Activated CD4-positive, alpha-beta T cell treated with anti-CD3 and anti-CD28 coated beads, Interleukin-2, amount 50 U/mL, for 16 hours (primary cell): ENCODE results near the gene GIMAP8.

ENCODE experiments used
- DNase-seq: peaks from one replicate; pipeline ENCODE4 v3.0.0-alpha.2; 2020

Gene GIMAP8

DNA sequence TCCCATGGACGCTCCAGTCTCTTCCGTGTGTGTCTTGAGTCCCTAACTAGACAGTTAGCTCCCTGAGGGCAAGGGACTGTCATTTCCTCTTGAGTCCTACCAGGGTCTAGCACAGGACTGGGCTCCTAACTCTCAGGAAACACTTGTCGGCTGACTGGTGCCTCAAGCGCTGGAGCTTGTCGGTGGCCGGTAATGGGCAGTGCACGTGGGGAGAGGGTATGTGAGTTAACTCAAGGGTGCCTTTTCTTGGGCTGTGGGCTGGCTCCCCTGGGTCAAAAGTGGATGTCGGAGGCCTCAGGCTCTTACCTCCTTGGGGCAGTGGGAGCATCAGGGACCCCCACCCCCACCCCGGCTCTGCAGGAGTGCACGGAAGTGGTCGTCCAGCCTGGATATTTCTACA, 38.4 kb upstream of the GIMAP8 start:
- no peak for DNase-seq

DNA sequence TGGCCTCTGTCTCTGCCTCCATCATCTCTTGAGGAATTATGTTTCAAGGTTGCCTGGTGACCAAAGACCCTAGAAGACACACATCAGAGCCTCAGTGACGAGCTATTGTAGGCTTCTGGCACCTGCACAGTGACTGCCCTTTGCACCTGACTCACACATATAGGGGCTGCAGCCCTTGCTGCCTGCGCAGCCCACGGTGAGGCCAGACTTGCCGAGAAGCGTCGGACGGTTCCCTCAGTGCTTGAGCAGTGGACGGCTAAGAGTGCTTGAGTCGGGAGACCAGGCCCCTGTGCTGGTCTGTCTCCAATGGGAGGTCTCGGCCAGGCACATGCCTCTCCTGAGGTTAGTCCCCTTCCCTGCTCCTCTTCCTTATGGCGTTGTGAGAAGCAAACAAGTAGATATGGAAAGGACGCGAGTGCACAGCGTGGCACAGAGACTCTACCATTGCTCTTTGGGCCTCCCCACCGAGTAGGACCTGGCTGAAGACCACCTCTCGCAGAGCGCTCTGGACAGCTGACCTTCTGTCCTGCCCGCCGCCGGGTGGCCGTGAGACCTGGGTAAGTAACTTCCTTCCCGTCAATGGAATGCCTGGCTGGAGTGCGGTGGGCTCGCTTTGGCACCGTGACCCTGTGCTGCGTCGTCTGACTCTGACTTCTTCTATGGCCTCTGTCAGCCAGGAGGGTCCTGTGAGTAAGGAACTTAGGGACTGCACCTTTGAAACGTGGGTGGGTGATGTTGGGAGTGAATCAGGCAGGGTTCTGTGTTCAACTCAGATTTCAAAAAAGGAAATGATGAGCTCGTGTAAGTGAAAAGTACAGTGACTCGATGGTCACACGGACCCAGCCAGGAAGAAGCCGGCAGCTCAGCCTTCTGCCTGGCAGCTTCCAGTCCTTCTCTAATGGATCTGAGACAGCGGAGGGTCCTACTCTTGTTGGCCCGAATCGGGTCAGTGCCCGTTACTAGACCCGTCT, 37.6 kb upstream of the GIMAP8 start:
- DNase-seq = no peak

DNA sequence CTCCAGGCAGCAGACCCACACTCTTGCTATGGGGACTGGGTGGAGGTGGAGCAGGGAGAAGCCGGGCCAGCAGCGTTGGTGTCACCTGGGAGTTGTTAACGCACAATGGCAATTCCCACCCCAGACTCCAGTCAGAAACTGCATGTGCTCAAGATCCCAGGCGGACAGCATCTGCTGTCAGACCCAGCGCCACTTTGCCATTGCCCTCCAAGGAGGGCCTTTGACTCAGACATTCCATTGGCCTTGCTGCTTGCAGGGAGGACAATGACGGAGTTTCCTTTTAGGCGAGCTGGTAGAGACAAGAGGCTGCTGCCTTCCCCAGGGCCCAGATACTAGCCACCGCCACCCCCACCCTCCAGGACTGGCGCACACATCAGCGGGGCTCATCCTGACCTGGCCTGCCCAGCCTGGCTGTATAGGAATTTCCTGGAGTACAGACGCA, 36.8 kb upstream of the GIMAP8 start:
- no peak for DNase-seq

DNA sequence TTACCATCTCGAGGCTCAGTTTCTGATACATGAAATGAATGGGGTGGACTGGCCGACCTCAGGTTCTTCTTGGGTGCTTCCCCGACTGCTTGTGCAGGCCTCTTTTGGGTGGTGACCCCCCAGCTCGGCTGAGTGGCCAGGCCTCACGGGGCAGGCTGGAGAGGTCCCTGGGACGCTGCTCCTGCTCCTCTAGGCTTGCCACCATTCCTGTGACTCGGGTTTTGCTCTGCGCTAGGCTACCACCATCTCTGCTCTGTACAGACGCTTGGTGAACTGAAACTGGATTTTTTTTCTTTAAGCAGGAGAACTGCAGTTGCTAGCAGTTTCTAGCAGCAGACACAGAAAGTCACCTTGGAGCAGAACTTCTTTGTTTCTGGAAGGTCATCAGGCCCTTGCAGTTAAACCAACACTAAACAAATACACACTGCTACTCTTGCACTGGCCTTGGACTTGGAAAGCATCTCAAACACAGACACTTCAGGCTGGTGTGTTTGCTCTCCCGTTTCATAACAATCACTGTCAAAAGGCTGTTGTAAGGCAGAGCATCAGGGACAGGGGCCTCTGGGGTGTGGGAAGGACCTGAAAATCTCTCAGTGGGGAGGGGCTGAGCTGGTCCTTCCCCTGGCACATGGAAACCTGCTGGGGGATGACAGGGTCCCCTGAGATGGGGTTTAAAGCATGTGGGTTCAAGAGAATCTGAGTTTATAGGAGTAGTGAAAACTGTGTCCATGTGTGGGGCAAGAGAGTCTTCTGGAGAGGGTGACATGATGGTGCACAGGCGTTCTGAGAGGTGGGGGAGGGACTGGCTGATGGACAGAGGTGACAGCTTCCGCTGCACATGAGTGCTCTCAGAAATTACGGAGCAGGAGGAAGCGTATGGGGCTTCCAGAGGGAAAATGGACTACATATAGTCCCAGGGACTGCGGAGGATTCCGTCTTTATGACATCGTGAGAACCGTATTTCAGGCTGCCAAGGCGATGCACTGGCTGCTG, 35.0 kb upstream of the GIMAP8 start:
- no peak for DNase-seq

DNA sequence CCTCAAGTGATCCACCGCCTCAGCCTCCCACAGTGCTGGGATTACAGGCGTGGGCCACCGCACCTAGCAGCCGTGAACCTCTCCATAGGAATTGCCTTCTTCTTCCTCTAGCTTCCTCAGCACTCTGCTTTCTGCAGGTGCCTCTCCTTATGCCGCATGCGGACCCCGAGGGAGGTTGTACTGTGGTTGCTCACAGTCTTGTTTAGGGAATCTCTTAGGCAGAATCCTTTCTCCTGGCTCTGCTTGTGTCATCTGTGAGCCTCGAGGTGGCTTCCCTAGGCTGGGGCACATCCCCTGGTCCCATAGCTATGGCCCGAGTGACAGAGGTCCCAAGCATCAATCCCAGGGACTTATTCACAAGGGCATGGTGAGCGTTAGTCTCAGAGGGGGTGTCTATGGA, 33.2 kb upstream of the GIMAP8 start:
- DNase-seq = no peak

DNA sequence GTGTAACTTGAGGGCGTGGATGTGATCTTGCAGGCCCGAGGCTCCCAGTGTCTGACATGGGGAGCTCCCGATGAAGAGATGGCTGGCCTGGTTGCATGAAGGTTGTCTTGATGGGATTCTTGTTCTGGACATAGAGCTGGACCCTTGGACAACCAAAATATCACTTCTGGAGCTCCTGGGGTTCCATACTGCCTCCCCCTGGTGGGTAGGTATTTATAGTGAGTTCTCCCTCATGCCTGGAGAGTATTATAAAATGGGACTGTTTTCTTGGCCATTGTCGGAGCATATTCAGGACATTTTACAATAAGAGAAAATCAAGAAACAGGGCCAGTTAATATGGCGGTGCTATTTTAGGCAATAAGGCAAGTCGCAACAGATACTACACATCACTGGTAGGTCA, 32.6 kb upstream of the GIMAP8 start:
- no peak for DNase-seq

DNA sequence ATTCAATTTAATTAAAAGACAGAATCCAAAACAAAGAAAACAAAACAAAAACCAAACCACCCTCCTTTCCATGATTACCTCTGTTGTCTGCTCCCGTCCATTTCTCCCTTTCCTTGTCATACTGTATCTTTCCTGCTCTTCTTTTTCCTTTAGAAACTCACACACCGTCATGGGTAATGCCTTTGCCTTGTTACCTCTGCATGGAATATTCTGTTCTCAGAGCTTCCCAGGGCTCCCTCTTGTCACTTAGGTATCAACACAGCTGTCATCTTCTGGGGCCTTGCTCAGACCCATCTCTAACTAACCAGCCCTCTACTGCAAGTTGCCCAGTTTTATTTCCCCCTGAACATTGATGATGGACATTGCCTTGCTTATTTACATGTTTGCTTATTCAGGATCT, 30.2 kb upstream of the GIMAP8 start:
- DNase-seq = no peak

DNA sequence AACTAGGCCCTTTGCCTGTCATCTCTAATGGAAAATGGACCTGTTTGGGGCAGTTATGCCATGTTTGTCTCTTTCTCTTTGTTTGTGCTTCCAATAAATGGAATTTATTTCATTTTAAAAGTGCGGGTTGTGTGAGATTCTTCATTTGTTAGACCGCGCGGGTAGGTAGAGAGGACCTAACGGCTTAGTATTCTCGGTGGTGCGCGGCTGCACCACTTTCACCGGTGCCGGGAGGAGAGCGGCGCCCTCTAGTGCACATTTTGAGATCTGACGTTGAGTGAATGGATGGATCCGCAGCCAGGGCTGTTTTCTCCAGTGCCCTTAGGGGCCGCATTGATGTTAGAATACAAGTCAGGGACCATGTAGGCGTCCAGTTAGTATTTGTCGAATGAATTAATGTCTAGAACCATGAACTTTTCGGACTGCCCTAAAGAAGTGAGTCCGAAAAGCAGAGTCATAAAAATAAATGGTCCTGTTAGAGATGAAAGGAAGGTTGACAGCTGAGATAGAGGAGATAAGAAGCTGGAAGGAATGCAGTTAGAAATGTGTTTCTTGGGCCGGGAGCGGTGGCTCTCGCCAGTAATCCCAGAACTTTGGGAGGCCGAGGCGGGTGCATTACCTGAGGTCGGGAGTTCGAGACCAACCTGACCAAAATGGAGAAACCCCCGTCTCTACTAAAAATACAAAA, 29.3 kb upstream of the GIMAP8 start:
- peak; percentile 87 for DNase-seq

DNA sequence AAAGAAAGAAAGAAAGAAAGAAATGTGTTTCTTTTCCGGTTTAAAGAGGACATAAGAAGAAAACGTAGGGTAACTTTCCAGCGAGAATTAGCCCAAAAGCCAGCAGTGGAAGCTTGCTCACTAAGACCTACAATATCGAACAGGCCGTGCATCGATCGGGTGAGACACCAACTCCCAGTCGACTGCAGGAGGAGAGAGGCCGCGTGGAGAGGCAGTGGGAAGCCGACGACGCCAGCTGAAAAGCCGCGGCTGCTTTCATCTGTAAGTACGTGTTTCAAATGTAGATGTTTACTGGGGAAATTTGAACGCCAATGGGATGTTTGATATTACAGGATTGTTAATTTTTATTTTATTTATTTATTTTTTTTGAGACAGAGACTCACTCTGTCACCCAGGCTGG, 28.6 kb upstream of the GIMAP8 start:
- DNase-seq = no peak

DNA sequence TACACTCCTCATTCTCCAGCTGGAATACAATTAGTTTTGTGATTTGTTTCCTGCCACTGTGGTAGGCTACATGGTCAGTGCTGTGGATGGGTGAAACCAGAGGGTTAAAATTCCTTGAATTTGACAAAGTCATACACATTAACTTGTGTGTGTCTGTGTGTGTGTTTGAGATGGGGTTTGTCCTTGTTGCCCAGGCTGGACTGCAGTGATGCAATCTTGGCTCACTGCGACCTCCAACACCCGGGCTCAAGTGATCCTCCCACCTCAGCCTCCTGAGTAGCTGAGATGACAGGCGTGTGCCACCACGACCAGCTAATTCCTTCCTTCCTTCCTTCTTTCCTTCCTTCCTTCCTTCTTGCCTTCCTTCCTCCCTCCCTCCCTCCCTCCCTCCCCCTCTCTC, 24.8 kb upstream of the GIMAP8 start:
- no peak for DNase-seq

DNA sequence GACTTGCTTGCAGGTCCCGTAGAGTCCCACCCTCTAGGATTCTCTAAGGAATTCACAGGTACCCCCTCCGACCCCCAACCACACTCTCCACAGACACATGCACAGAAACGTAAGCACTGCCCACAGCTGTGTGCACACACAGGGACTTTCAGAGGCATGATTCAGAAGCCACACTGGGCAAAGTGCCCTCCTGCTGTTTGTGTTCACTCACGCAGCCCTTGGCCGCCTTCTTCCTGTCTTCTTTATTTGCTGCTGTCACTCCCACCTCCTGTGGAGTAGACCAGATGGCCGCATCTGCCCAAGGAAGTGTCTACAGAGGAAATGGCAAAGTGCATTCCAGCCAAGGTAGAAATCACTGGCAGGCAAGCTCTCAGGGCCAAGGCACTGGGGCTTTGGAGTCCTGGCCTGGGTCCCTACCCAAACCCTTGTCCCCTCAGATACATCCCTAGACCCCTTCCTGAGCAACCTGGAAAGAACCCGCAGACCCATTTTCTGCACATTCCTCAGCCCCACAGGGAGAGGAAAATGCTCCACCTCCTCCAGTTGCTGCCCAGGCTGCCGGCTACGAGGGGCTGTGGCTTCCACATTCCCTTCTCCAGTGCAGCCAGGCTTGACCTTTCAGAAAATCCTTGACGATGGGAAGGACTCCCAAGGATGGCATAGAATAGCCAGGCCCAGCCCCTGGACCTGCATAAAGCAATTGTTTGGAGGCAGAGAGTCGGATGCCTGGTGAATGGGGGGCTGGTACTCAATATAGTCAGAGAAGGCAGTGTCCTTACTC, 21.6 kb upstream of the GIMAP8 start:
- DNase-seq = peak; percentile 25

DNA sequence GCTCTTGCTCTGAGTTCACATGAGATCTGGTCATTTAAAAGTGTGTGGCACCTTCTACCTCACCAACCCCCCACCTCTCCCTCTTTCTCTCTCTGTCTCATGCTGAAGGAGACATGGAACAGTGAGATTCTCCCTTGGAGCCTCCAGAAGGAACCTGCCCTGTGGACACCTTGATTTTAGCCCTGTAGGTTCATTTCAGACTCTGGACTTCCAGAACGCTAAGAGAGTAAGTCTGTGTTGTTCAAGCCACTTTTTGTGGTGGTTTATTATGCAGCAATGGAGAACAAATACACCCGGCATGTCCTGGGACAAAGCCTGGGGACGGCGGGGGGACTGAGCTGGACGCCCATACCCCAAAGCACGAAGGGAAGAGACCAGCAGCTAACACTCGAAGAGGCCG, 20.7 kb upstream of the GIMAP8 start:
- DNase-seq = no peak

DNA sequence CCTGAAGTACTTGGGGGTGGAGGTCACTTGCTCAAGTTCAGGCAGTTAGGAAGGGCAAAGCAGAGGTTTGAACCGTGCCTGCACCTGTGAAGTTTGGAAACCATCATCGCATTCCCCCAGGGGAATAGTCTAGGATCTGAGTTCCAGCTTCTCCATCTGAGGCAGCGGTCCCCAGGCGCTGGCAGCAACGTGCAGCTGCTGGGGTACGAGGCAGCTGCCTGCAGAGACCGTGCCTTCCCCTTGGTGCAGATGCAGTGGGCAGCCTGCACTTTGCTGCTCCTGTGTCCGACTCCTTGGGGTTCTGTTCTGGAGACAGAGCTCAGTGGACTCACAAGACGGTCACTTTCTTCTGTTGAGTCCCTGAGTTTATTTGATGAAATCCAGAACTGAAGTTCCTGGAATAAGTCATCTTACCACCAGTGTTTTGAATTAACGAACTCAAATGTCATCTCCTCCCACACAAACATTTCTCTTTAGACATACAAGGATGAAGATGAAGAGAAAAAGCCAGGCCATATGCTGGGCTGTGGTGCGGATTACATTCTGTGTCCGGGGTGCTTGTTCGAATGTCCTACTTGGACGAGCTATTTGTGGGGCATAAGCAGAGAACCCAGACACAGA, 19.9 kb upstream of the GIMAP8 start:
- DNase-seq = no peak

DNA sequence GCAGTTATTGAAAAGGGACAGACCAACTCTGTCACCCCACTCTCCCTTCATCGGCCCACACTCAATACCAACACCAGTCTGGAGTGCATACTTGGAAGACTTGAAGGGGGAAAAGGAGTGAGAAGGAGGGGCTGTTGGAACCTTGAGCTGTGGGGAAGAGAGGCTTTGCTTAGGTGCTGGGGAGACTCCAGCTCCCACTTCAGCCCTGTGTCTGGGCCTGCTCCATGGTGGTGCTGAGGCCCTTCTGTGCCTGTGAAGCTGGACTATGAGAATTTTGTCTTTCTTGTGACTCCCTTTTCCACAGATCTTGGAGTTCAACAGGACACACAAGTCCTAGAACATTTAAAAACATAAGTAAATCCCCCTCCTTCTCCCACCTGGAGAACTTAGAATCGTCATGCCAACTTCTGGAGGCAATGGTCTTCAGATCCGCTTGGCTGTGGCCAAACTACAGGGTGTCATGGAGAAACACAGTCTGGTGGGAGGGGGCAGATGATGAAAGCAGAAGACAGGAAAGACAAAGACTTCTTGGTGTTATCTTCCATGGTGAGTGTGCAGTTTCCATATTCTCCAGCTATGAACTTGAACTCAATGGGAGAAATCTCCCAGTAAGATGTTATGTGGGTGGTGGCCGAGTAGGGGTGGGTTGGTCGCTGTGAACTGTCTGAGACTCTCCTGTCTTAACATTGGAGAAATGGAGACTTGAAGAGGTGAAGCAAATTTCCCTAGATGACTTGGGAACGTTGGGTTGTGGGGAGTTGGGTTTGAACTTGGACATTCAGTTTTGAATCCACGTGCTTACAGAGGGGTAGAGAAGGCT, 18.4 kb upstream of the GIMAP8 start:
- no peak for DNase-seq

DNA sequence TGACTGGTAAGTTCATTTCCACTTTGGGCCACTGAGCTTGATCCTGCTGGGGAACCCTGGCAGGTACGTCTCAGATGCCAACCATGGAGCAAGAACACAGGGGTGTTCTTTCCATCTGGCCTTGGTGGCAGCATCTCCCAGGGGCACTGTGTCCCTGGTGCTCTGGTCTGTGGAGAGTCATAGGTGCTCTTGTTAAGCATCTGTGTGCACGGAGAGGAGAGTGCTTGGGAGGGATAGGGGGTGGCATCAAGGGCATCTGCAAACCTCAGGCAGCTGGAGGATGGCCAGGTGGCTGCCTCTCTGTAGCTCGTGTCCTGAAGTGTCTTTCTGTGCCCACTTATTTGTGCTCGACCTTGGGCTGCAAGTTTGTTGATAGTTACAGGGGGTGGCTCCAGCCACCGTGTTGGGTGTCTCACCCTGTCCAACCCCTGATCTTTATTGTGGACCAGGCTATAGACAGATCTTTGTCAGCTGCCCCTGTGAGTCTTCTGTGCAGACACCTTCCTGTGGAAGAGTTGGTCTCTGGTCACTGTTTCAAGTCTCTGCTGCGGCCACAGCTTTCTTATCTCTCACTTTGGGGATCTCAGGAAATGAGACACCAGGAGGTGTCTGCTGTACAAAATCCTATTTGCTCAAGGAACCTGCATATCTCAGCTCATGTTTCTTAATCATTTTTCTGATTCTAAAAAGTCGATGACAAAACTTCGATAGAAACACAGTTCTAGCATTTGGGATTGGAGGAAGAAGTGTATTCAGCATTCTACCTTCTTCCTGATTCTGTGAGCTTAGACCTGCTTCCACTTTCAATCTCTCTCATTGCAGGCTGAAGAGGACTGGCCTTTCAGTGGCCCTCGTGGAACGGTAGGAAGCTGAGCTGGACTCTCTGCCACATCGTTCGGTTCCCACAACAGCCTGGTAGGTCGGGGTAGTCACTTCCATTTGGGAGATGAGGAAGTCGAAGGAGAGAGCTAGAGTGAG, 17.2 kb upstream of the GIMAP8 start:
- no peak for DNase-seq

DNA sequence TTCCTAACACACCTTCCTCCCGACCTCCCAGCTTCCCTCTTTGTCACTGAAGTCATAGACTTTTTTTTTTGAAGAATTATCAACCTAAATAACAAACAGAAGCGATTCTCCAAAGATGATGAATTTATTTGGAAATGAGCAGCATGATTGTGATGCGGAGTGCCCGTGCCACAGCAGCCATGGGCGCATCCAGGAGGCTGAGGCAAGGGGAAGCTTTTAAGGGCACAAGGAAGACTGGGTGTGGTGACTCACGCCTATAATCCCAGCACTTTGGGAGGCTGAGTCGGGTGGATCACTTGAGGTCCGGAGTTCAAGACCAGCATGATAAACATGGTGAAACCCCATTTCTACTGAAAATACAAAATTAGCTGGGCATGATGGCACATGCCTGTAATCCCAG, 16.2 kb upstream of the GIMAP8 start:
- DNase-seq = no peak

DNA sequence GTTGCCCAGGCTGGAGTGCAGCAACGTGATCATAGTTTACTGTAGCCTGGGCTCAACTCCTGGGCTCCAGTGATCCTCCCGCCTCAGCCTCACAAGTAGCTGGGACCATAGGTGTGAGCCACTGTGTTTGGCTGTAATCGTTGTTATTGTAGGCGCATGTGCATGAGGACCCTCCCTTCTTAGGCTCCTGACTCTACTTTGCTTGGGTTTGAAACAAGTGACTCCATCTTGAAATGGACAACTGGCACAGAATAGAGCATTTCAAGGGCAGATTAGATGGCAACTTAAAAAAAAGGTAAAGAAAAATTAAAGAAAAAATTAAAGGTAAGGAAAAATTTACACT, 15.4 kb upstream of the GIMAP8 start:
- no peak for DNase-seq

DNA sequence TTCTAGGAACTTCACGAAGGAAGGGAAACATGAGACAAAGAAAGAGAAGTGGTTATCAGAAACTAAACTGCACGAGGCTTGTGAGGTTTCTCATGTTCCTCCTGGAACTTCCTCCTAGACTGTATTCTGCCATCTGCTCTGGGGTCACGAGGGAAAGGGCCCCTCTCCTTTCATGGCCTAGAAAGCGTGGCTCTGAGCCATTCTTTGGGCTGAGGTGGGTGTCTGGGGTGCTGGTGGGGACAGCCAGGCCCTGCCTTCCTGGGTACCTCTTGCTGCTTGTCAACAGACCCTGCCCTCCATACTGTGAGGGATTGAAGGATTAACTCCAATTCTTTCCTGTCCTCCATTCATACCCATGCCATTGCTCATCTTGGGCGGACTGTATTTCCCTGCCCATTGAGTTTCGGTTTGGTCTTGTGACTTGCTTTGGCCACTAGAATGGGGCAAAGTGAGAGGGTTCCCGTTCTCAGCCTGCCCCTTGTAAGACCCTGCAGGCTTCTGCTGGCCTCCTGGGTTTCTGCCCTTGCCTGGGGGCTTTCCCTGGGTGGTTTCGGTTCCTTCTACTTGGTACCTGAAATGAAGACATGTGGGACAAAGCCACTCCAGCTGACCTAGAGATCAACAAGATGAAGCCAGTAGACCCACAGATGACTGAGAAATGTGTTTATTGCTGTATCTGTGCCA, 14.9 kb upstream of the GIMAP8 start:
- no peak for DNase-seq

DNA sequence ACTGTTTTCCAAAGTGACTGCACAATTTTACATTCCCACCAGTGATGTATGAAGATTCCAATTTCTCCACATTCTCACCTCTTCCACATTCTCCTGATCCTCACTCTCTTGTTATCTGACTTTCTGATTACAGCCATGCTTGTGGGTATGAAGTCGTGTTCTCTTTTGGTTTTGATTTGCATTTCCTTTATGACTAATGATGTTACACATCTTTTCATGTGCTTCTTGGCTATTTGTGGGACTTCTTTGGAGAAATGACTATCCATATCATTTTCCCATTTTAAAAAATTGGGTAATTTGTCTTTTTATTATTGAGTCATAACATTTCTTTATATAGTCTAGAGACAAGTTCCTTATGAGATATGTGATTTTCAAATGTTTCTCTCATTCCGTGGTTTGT, 10.5 kb upstream of the GIMAP8 start:
- peak; percentile 31 for DNase-seq
